Measurements from ENCODE around the gene PLCB3. TPM values are rescaled to one million over a fixed set of nuclear protein-coding genes. Genes with fewer than 3 reads are reported as not detected.

Gene PLCB3
- polyA plus RNA-seq, 1 experiment, result 11.7 TPM

GRCh38 chr11:64247729-64248531, 3.4 kb upstream of the PLCB3 start:
- no peaks in the 10 kb centered on the region for H3K27me3 ChIP-seq (ENCODE audit: control insufficient read depth, insufficient read depth, low read length)
- POLR2A ChIA-PET, result interaction anchor here (1.6 kb wide), 1 partner anchor 20 kb away, joined by 4 read pairs; no protein-coding TSS in a partner anchor
- CTCF ChIA-PET, result interaction anchor here (0.6 kb wide), 1 partner anchor 37 kb away, joined by 3 read pairs; no protein-coding TSS in a partner anchor
- peak overlapping the region; percentile 11 for H3K27ac ChIP-seq (ENCODE audit: low read depth, low read length)
- H3K9me3 ChIP-seq (ENCODE audit: control insufficient read depth, insufficient read depth, low read length), result no peaks in the 10 kb centered on the region
- no peak for TF ChIP-seq CTCF (IDR thresholded peaks at IDR 0.05; ENCODE audit: low read depth, low read length)
- no peak for DNase-seq (ENCODE audit: low read depth, low spot score)
- H3K4me3 ChIP-seq (ENCODE audit: low read depth, low read length), result peak overlapping the region; percentile 98

DNA sequence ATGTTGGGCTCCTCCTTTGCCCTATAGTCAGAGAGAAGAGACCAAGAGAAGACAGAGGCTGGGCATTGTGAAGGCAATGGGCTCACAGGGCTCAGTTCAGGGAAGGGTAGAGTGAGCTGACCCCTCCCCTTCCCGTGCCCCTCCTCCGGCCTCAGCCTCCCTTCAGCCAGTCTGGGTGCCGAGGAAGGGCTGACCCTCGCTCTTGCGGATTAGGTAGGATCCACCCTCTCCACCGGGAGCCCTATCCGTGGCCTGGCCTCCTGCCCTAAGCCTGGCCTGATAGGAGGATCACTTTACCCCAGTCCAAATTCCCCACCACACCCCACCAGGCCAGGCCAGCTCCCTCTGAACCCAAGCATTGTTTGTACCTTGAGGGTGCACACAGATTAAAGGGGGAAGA, 2.8 kb upstream of the PLCB3 start:
- Histone ChIP-seq H3K9me3 (ENCODE audit: control insufficient read depth, insufficient read depth, low read length) (no peaks in the 10 kb centered on the region), H3K27ac (ENCODE audit: low read depth, low read length) (no peak overlapping the region), H3K4me3 (ENCODE audit: low read depth, low read length) (no peak overlapping the region), H3K27me3 (ENCODE audit: control insufficient read depth, insufficient read depth, low read length) (no peaks in the 10 kb centered on the region)
- ChIA-PET CTCF (no interaction called here), POLR2A (no interaction called here)
- DNase-seq (ENCODE audit: low read depth, low spot score), result no peak
- TF ChIP-seq CTCF (IDR thresholded peaks at IDR 0.05; ENCODE audit: low read depth, low read length), result no peak

DNA sequence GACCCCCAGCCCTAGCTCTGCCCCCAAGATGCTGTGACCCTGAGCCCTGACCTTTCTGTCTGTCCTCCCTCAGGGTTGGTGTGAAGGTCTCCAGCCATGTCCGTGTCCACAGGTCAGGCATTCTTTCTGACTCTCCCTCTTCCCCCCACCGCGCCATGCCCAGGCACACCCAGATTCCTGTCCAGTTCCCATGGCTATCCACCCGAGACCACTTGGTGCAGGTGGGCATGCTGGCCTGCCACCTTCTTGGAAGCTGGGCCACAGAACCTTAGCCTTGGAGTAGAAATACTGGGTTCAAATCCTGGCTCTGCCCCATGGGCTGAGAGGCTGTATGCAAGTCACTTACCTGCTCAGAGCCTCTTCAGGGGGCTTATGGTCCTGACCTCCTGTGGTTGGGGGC, 2.3 kb upstream of the PLCB3 start:
- Histone ChIP-seq H3K4me3 (ENCODE audit: low read depth, low read length) (no peak overlapping the region), H3K27ac (ENCODE audit: low read depth, low read length) (no peak overlapping the region), H3K27me3 (ENCODE audit: control insufficient read depth, insufficient read depth, low read length) (no peaks in the 10 kb centered on the region), H3K9me3 (ENCODE audit: control insufficient read depth, insufficient read depth, low read length) (no peaks in the 10 kb centered on the region)
- no peak for TF ChIP-seq CTCF (IDR thresholded peaks at IDR 0.05; ENCODE audit: low read depth, low read length)
- POLR2A ChIA-PET, result no interaction called here
- CTCF ChIA-PET, result interaction anchor here (2.2 to 3.9 kb wide), 4 partner anchors 15 to 83 kb away, joined by 7 to 50 read pairs (median 17); partner anchors contain the start of gene CATSPERZ
- DNase-seq (ENCODE audit: low read depth, low spot score), result no peak

GRCh38 chr11:64249563-64250414, 1.5 kb upstream of the PLCB3 start:
- Histone ChIP-seq H3K27me3 (ENCODE audit: control insufficient read depth, insufficient read depth, low read length) (no peaks in the 10 kb centered on the region), H3K4me3 (ENCODE audit: low read depth, low read length) (no peak overlapping the region), H3K27ac (ENCODE audit: low read depth, low read length) (no peak overlapping the region), H3K9me3 (ENCODE audit: control insufficient read depth, insufficient read depth, low read length) (no peaks in the 10 kb centered on the region)
- TF ChIP-seq CTCF (IDR thresholded peaks at IDR 0.05; ENCODE audit: low read depth, low read length), result no peak
- no peak for DNase-seq (ENCODE audit: low read depth, low spot score)
- ChIA-PET CTCF (interaction anchor here (1.6 to 3.9 kb wide), 7 partner anchors 15 to 105 kb away, joined by 5 to 50 read pairs (median 12); partner anchors contain the start of gene CATSPERZ), POLR2A (interaction anchor here (0.6 to 1.7 kb wide), 3 partner anchors 59 to 673 kb away, joined by 3 to 4 read pairs (median 4); partner anchors contain the start of genes PRDX5 and TRMT112)

Measured in AG04450 (cell line).